Small intestine (tissue), 7 donors: ENCODE measurements around the gene RNF148. TPM values are rescaled to one million over a fixed set of nuclear protein-coding genes. Genes with fewer than 3 reads are reported as not detected.
"Not testable (repeated sequence)": the region's sequence is repeated elsewhere in the genome, so short reads cannot be mapped to it uniquely, and the experiment has no call there.

Experiments used
- DNase-seq, 2 donors: peaks; one replicate each; pipeline versions ENCODE4 v3.0.0 to v3.0.0-alpha.2; 2013
- FAIRE-seq: peaks from 2 replicates; lab custom pipeline; 2012; peaks lifted over from hg19 to GRCh38; lab: Jason Lieb, UNC
- H3K27ac ChIP-seq, 3 donors: one replicate each; pipeline ENCODE4 v1.5.1; 2013; ENCODE audit warnings: low read length in 2 of 3, mild to moderate bottlenecking in 2 of 3, control low read depth in 1 of 3, inconsistent platforms in 1 of 3, low read depth in 1 of 3, moderate library complexity in 1 of 3
- H3K27me3 ChIP-seq, 3 donors: one replicate each; pipeline ENCODE4 v1.6.1; 2013; ENCODE audit warnings: low read length in 3 of 3, inconsistent platforms in 1 of 3; ENCODE audit not compliant: control insufficient read depth in 3 of 3, insufficient read depth in 3 of 3
- H3K36me3 ChIP-seq, 3 donors: one replicate each; pipeline ENCODE4 v1.6.1; 2013; ENCODE audit warnings: low read length in 3 of 3, inconsistent platforms in 1 of 3, low read depth in 1 of 3, mild to moderate bottlenecking in 1 of 3, moderate library complexity in 1 of 3; ENCODE audit not compliant: control insufficient read depth in 3 of 3, insufficient read depth in 2 of 3
- H3K4me1 ChIP-seq, 3 donors: one replicate each; pipeline ENCODE4 v1.6.1; 2013; ENCODE audit warnings: low read length in 2 of 3, inconsistent platforms in 1 of 3, low read depth in 1 of 3, mild to moderate bottlenecking in 1 of 3, moderate library complexity in 1 of 3; ENCODE audit not compliant: control insufficient read depth in 3 of 3, insufficient read depth in 2 of 3
- H3K4me3 ChIP-seq, 3 donors: one replicate each; pipeline ENCODE4 v1.5.1; 2013; ENCODE audit warnings: low read length in 3 of 3, control low read depth in 1 of 3, inconsistent platforms in 1 of 3, low read depth in 1 of 3, mild to moderate bottlenecking in 1 of 3, moderate library complexity in 1 of 3
- H3K9me3 ChIP-seq, 2 donors: one replicate each; pipeline ENCODE4 v1.6.1; 2013; ENCODE audit warnings: low read depth in 1 of 2, low read length in 1 of 2; ENCODE audit not compliant: control insufficient read depth in 2 of 2, insufficient read depth in 1 of 2
- WGBS, 3 donors: extraction: QIAGEN DNeasy Blood & Tissue Kit; methylation state at CpG; one replicate each; pipeline ENCODE4 v1.1.7; 2013; 5-methylcytosine and 5-hydroxymethylcytosine counted together
- polyA plus RNA-seq, 4 donors: library from polyadenylated mRNA; stranded (reverse) in 3 of 4; unstranded in 1 of 4; fragments of 200-250 nt in 3 of 4; fragments of 120-200 nt in 1 of 4; gene quantifications; one replicate each; pipeline versions ENCODE4 v1.2.1 to v1.2.3, GENCODE V29; 2013
- donor health status: healthy with polysubstance abuse.
- donor health status: control.
- donor health status: control.
- donor health status: Bipolar disorder and iron deficiency.
- donor health status: healthy.

Gene RNF148
- polyA plus RNA-seq, 4 donors: 0.07 to 0.67 (median 0.15) TPM; not detected in 1

DNA sequence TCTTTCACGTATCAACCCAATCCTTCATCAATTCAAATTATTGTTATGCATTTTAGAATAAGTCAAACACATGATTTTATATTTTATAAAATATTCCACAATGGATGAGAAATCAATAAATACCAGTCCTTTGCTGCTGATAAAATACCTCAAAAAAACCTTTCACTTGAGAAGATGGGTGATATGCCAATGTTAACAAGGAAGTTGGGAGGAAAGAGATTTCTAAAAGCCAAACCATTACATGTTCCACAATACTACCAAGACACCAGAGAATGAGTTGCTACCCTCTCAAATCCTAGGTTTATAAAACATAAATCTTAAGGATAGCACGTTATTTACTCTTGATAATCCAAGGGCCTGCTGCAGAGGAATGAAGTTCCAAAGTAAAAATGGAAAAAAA, 18.2 kb downstream of the RNF148 start:
- Histone ChIP-seq H3K9me3 (peaks cover 0 to 3% of the 10 kb centered on the region in 2 donors), H3K36me3 (no peaks in the 10 kb centered on the region), H3K27me3 (no peaks in the 10 kb centered on the region), H3K4me1 (no peaks in the 10 kb centered on the region), H3K27ac (no peak overlapping the region), H3K4me3 (no peak overlapping the region)
- DNase-seq (no peak), FAIRE-seq (no peak)
- 71 to 83% (median 78%) methylated on average over 2 of the region's 2 CpGs for WGBS, 3 donors

DNA sequence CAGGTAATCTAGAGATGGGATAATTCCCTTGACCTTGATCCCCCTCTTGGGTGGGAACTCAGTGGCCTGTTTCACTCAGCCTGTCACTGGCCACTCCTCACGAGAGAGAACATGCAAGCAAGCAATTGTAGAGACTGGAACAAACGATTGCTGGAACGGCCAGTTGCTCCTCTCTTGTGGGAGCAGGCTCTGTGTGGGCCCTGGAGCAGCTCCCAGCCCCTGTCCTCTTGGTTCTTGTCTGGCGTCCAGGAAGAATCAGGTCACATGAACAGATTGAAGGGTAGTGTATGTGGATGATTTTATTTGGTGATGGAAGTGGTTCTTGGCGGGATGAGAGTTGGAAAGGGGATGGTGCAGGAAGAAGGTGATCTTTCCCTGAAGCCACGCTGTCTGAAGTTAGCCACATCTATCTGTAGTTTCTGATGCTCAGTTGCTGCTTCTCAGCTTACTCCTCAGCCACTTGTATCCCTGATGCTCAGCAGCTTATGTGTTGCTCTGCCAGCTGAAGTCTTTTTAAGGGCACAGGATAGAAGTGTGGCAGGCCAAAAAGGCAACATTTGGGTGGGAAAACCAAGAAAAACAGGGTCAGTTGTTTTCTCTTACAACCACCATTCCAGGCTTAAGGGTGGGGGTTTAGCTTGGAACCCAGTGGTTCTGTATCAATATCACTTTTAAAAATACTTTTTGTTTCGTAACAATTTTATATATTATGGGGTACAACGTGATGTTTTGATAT, 19.7 kb downstream of the RNF148 start:
- WGBS, 3 donors: 79 to 84% (median 81%) methylated on average over 8 of the region's 8 CpGs
- Histone ChIP-seq H3K36me3 (no peaks in the 10 kb centered on the region), H3K4me1 (no peaks in the 10 kb centered on the region)

DNA sequence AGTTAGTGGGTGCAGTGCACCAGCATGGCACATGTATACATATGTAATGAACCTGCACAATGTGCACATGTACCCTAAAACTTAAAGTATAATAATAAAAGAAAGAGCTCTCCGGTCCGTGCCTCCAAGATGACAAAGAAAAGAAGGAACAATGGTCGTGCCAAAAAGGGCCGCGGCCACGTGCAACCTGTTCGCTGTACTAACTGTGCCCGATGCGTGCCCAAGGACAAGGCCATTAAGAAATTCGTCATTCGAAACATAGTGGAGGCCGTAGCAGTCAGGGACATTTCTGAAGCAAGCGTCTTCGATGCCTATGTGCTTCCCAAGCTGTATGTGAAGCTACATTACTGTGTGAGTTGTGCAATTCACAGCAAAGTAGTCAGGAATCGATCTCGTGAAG, 21.5 kb downstream of the RNF148 start:
- not testable (repeated sequence) for H3K27ac ChIP-seq, FAIRE-seq, H3K4me3 ChIP-seq, H3K36me3 ChIP-seq, DNase-seq, H3K4me1 ChIP-seq, H3K27me3 ChIP-seq
- WGBS, 3 donors: 97 to 98% (median 98%) methylated on average over 16 of the region's 16 CpGs
- peaks cover 0 to 10% of the 10 kb centered on the region in 2 donors for H3K9me3 ChIP-seq

More for the DNA sequence above, 19.7 kb downstream of the RNF148 start:
- H3K9me3 ChIP-seq: peaks cover 0 to 8% of the 10 kb centered on the region in 2 donors
- H3K4me3 ChIP-seq: no peak overlapping the region
- DNase-seq (no peak), FAIRE-seq (no peak)
- no peak overlapping the region for H3K27ac ChIP-seq
- no peaks in the 10 kb centered on the region for H3K27me3 ChIP-seq

DNA sequence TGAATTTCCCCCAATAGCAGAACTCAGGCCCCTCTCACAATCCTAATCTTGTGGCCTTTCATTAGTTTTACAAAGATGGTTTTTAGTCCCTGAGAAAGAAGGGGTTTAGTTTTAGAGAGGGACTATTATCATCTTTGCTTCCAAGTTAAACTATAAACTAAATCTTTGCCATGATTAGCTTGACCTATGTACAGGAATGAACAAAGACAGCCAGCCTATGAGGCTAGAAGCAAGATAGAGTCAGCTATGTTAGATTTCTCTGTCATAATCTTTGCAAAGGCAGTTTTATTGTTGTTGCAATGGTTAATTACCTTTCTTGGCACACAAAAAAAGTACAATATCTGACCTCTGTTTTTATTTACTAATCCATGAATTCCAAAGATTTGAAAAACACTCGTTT, 22.9 kb downstream of the RNF148 start:
- FAIRE-seq: no peak
- no peaks in the 10 kb centered on the region for H3K4me1 ChIP-seq
- WGBS, 3 donors: 10 to 58% (median 36%) methylated on average over 1 of the region's 1 CpG
- DNase-seq: peak; percentile 25 to 67
- H3K36me3 ChIP-seq: no peaks in the 10 kb centered on the region
- H3K27me3 ChIP-seq: no peaks in the 10 kb centered on the region
- H3K27ac ChIP-seq: peak overlapping the region; percentile 18 to 63 (median 55)
- H3K4me3 ChIP-seq: no peak overlapping the region
- H3K9me3 ChIP-seq: peaks cover 0 to 10% of the 10 kb centered on the region in 2 donors

DNA sequence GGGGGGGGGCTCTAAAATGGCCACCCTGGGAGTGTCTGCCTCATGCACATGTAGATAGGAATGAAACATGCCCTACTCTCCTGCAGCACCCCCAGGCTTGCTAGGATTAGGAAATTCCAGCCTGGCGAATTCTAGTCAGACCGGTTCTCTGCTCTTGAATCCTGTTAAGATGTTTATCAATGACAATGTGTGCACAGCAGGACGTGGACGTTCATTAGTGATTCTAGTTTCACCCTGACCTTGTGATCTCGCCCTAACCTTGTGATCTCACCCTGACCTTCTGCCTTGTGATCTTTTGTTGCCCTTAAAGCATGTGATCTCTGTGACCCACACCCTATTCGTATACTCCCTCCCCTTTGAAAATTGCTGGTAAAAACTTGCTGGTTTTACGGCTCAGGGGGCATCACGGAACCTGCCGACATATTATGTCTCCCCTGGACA, 23.4 kb downstream of the RNF148 start:
- H3K9me3 ChIP-seq: peaks cover 0 to 10% of the 10 kb centered on the region in 2 donors
- not testable (repeated sequence) for H3K4me1 ChIP-seq, H3K36me3 ChIP-seq, FAIRE-seq, H3K27me3 ChIP-seq, H3K4me3 ChIP-seq
- H3K27ac ChIP-seq: peak overlapping the region; percentile 18 to 63 (median 55)
- 29 to 57% (median 34%) methylated on average over 9 of the region's 9 CpGs for WGBS, 3 donors
- peak; percentile 59 to 80 for DNase-seq

DNA sequence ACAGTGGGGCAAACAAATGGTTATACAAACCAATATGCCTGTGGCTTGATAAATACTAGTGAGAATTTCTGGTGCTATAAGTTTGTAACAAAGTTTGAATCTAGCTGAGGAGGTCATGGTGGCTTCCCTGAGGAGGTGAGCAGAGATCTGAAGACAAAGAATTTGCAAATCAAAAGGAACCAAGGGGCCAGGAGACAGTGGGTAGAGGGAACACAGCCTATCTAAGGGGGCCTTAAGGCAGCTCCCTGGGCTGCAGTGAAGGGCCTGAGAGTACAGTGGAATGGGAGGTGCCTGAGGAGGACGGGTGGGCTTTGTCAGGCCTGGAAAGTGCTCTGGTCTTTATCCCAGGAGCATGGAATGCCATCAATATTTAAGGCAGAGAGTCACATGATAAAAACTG, 25.6 kb downstream of the RNF148 start:
- Histone ChIP-seq H3K27ac (no peak overlapping the region), H3K4me3 (no peak overlapping the region), H3K36me3 (no peaks in the 10 kb centered on the region), H3K9me3 (peaks cover 0 to 10% of the 10 kb centered on the region in 2 donors), H3K4me1 (no peaks in the 10 kb centered on the region), H3K27me3 (no peaks in the 10 kb centered on the region)
- no peak for FAIRE-seq
- WGBS, 3 donors: 53 to 100% (median 63%) methylated on average over 1 of the region's 1 CpG
- no peak for DNase-seq

DNA sequence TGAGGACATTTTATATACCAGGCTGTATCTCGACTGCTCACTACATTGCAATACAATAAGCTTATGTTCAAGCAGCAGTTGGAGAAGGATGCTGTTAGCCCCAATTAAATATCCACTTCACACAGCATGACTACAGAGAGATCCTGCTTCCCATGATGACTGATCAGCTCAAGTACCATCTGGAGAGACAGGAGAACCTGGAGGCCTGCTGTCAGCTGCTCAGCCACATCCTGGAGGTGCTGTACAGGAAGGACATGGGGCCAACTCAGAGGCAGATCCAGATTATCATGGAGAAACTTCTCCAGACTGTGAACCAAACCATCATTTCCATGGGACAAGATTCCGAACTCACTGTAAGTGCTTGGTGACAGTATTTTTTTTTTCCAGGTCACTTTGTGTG, 26.3 kb downstream of the RNF148 start:
- Histone ChIP-seq H3K27me3 (no peaks in the 10 kb centered on the region), H3K36me3 (no peaks in the 10 kb centered on the region), H3K4me3 (no peak overlapping the region), H3K4me1 (no peaks in the 10 kb centered on the region), H3K9me3 (peaks cover 0 to 10% of the 10 kb centered on the region in 2 donors), H3K27ac (no peak overlapping the region)
- 82 to 85% (median 84%) methylated on average over 2 of the region's 2 CpGs for WGBS, 3 donors
- FAIRE-seq: no peak
- no peak for DNase-seq

DNA sequence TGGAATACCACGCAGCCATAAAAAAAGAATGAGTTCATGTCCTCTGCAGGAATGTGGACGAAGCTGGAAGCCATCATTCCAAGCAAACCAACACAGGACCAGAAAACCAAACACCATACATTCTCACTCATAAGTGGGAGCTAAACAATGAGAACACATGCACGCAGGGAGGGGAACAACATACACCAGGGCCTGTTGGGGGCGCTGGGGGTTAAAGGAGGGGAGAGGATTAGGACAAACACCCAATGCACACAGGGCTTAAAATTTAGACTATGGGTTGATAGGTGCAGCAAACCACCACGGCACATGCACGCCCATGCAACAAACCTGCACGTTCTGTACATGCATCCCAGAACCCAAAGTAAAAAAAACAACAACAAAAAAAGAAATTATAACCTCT, 27.1 kb downstream of the RNF148 start:
- DNase-seq (no peak), FAIRE-seq (no peak)
- H3K27me3 ChIP-seq: no peaks in the 10 kb centered on the region
- H3K9me3 ChIP-seq: peaks cover 0 to 10% of the 10 kb centered on the region in 2 donors
- 86 to 95% (median 89%) methylated on average over 7 of the region's 7 CpGs for WGBS, 3 donors
- H3K4me1 ChIP-seq: no peaks in the 10 kb centered on the region
- no peak overlapping the region for H3K27ac ChIP-seq
- H3K4me3 ChIP-seq: no peak overlapping the region
- no peaks in the 10 kb centered on the region for H3K36me3 ChIP-seq
